Hepatocyte (in vitro differentiated cells): ENCODE data around the gene PRCC. TPM values are rescaled to one million over a fixed set of nuclear protein-coding genes. Genes with fewer than 3 reads are reported as not detected.

Experiments used
- DNase-seq: peaks from one replicate; pipeline ENCODE4 v3.0.0-alpha.2; 2016; ENCODE audit warnings: low spot score
- H2AFZ ChIP-seq: fragments of 200-600 bp; sonication (generic); 2 replicates; pipeline ENCODE4 v1.6.0; 2016; ENCODE audit warnings: antibody characterized with exemption, mild to moderate bottlenecking
- H3K27ac ChIP-seq: fragments of 200-600 bp; sonication (generic); 2 replicates; pipeline ENCODE4 v1.5.1; 2016; ENCODE audit warnings: mild to moderate bottlenecking
- H3K27me3 ChIP-seq: fragments of 200-600 bp; sonication (generic); 2 replicates; pipeline ENCODE4 v1.6.1; 2016
- H3K36me3 ChIP-seq: fragments of 200-600 bp; sonication (generic); replicated peaks from 2 replicates; pipeline ENCODE4 v1.5.1; 2016; ENCODE audit warnings: low read depth; ENCODE audit not compliant: insufficient read depth
- H3K4me1 ChIP-seq: fragments of 200-600 bp; sonication (generic); 2 replicates; pipeline ENCODE4 v1.5.1; 2016; ENCODE audit warnings: mild to moderate bottlenecking, moderate library complexity; ENCODE audit not compliant: insufficient read depth
- H3K4me2 ChIP-seq: fragments of 200-600 bp; sonication (generic); 2 replicates; pipeline ENCODE4 v1.6.0; 2016
- H3K4me3 ChIP-seq: fragments of 200-600 bp; sonication (generic); 2 replicates; pipeline ENCODE4 v1.5.1; 2016; ENCODE audit warnings: mild to moderate bottlenecking
- H3K79me2 ChIP-seq: fragments of 200-600 bp; sonication (generic); 2 replicates; pipeline ENCODE4 v1.6.0; 2017; ENCODE audit warnings: mild to moderate bottlenecking
- H3K9me2 ChIP-seq: fragments of 200-600 bp; sonication (generic); replicated peaks from 2 replicates; pipeline ENCODE4 v1.6.0; 2017; ENCODE audit warnings: mild to moderate bottlenecking; ENCODE audit not compliant: insufficient read depth
- H3K9me3 ChIP-seq: fragments of 200-600 bp; sonication (generic); 2 replicates; pipeline ENCODE4 v1.5.1; 2016; ENCODE audit warnings: low read depth, mild to moderate bottlenecking
- H4K20me1 ChIP-seq: fragments of 200-600 bp; sonication (generic); 2 replicates; pipeline ENCODE4 v1.6.0; 2016; ENCODE audit warnings: mild to moderate bottlenecking; ENCODE audit not compliant: insufficient read depth, poor library complexity, severe bottlenecking
- EZH2 ChIP-seq: fragments of 200-600 bp; sonication (generic); IDR thresholded peaks from 2 replicates; pipeline ENCODE4 v1.6.1; 2016; ENCODE audit warnings: antibody characterized with exemption, mild to moderate bottlenecking, borderline replicate concordance
- EZH2phosphoT487 ChIP-seq: fragments of 200-600 bp; sonication (generic); IDR thresholded peaks from one replicate; pipeline ENCODE4 v1.6.1; 2018; ENCODE audit warnings: antibody characterized with exemption, mild to moderate bottlenecking, low read depth, moderate library complexity; ENCODE audit not compliant: unreplicated experiment, severe bottlenecking
- WGBS: methylation state at CpG from one replicate; pipeline ENCODE4 v1.1.6; 2016; ENCODE audit warnings: low lambda C conversion rate; ENCODE audit errors: missing lambda C conversion rate; 5-methylcytosine and 5-hydroxymethylcytosine counted together
- polyA plus RNA-seq: library from polyadenylated mRNA; unstranded; fragments of >200 nt; fragmentation: Nextera tagmentation; extraction: Ambion mirVana; gene quantifications from 2 replicates; pipeline ENCODE4 v1.2.1, GENCODE V29; 2016
- total RNA-seq: library from RNA; depleted of rRNA; stranded (reverse); fragments of >200 nt; gene quantifications from 2 replicates; pipeline ENCODE4 v1.2.3, GENCODE V29; 2014
- TF ChIP-seq, protein P1 (sequence below): fragments of 200-600 bp; sonication (generic); IDR thresholded peaks from 2 replicates; pipeline ENCODE4 v1.5.1; 2016; ENCODE audit warnings: antibody characterized with exemption, mild to moderate bottlenecking; ENCODE audit not compliant: poor library complexity

PRCC gene
- total and polyA plus RNA-seq, 2 experiments from 2014 or later, result 35.9 to 108 TPM

DNA sequence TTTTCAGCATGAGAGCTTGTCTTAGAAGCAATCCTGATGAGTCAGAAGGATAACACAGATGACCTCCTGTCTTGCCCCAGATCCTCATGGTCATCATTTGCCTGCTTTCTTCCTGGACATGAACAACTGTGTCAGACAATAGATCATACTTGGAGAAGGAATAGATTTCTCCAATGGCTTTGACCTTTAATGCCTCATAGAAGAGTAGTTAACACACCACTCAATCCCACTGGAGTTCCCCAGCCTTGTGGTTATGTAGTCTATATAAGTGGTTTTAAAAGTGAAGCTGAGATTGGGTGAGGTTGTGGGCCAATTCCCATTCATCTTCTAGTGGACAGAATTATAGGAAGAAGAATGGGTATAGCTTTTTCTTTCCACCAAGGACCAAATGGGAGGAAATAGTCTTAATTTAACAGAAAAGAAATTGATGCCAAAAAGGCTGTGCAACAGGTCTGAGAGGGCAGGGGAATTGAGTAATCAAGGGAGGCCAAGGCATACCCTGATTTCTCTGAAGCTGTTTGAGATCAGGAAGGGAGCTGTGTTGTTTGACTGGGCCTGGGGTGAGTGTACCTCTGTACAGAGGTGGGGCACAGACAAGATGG is 14.4 kb downstream of the PRCC start:
- Histone ChIP-seq H3K27me3 (no peaks in the 10 kb centered on the region), H3K9me2 (no peaks in the 10 kb centered on the region), H3K4me3 (no peak overlapping the region), H3K9me3 (no peaks in the 10 kb centered on the region), H3K4me2 (no peak overlapping the region), H4K20me1 (peaks cover 75% of the 10 kb centered on the region), H3K4me1 (peaks cover 9% of the 10 kb centered on the region), H3K36me3 (peaks cover 3% of the 10 kb centered on the region), H3K79me2 (peaks cover 86% of the 10 kb centered on the region), H2AFZ (no peak overlapping the region), H3K27ac (peak overlapping the region; percentile 20)
- DNase-seq, result no peak
- no peak for TF ChIP-seq EZH2phosphoT487
- TF ChIP-seq EZH2, result no peak

DNA sequence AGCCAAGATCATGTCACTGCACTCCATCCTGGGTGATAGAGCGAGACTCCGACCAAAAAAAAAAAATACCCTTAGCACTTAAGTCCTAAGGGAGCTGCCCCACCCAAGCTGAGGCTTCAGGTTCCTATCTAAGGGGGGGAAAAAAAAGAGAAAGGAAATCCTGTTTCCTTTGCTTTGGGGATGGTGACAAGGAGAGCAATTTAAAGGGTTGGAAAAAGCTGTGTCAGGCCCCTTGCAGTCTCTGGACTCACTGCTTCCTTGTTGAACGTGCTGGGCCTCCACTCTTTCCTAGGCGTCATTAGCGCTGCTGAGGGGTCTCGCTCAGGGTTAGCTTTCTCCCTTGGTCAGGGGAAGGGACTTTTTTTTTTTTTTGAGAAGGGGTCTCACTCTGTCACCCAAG is 18.1 kb downstream of the PRCC start:
- peaks cover 77% of the 10 kb centered on the region for H3K79me2 ChIP-seq
- no peaks in the 10 kb centered on the region for H3K9me2 ChIP-seq
- DNase-seq, result no peak
- H3K4me3 ChIP-seq, result no peak overlapping the region
- H3K27ac ChIP-seq, result no peak overlapping the region
- WGBS, result 98% methylated on average over 6 of the region's 6 CpGs
- H4K20me1 ChIP-seq, result peaks cover 53% of the 10 kb centered on the region
- peaks cover 6% of the 10 kb centered on the region for H3K36me3 ChIP-seq
- H3K9me3 ChIP-seq, result no peaks in the 10 kb centered on the region
- no peak overlapping the region for H2AFZ ChIP-seq
- H3K4me1 ChIP-seq, result no peaks in the 10 kb centered on the region
- H3K4me2 ChIP-seq, result no peak overlapping the region
- TF ChIP-seq EZH2 (no peak), EZH2phosphoT487 (no peak)
- TF ChIP-seq, protein P1, sequence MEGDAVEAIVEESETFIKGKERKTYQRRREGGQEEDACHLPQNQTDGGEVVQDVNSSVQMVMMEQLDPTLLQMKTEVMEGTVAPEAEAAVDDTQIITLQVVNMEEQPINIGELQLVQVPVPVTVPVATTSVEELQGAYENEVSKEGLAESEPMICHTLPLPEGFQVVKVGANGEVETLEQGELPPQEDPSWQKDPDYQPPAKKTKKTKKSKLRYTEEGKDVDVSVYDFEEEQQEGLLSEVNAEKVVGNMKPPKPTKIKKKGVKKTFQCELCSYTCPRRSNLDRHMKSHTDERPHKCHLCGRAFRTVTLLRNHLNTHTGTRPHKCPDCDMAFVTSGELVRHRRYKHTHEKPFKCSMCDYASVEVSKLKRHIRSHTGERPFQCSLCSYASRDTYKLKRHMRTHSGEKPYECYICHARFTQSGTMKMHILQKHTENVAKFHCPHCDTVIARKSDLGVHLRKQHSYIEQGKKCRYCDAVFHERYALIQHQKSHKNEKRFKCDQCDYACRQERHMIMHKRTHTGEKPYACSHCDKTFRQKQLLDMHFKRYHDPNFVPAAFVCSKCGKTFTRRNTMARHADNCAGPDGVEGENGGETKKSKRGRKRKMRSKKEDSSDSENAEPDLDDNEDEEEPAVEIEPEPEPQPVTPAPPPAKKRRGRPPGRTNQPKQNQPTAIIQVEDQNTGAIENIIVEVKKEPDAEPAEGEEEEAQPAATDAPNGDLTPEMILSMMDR, result no peak
- no peaks in the 10 kb centered on the region for H3K27me3 ChIP-seq

DNA sequence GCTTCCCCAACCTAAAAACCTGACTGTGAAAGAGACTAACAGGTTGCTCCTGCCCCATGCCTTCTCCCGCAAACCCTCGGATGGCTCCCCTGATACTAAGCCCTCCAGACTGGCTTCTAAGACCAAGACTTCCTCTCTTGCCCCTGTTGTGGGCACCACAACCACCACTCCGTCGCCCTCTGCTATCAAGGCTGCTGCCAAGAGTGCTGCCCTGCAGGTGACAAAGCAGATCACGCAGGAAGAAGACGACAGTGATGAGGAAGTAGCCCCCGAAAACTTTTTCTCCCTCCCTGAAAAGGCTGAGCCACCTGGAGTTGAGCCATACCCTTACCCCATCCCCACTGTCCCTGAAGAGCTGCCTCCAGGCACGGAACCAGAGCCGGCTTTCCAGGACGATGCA is 19.3 kb downstream of the PRCC start:
- H3K79me2 ChIP-seq, result peaks cover 76% of the 10 kb centered on the region

DNA sequence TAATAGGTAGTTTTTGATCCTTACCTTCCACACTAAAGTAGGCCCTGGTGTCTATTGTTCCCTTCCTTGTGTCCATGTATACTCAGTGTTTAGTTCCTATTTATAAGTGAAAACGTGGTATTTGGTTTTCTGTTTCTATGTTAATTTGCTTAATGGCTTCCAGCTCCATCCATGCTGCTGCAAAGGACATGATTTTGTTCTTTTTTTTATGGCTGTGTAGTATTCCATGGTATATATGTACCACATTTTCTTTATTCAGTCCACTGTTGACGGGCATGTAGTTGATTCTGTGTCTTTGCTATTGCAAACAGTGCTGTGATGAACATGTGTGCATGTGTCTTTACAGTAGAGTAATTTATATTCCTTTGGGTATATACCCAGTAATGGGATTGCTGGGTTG is 20.8 kb downstream of the PRCC start:
- Histone ChIP-seq H3K4me1 (no peaks in the 10 kb centered on the region), H2AFZ (no peak overlapping the region), H3K36me3 (peaks cover 5% of the 10 kb centered on the region), H3K4me3 (no peak overlapping the region), H3K9me3 (no peaks in the 10 kb centered on the region), H3K4me2 (no peak overlapping the region), H3K9me2 (no peaks in the 10 kb centered on the region), H3K27me3 (no peaks in the 10 kb centered on the region), H3K79me2 (peaks cover 61% of the 10 kb centered on the region), H4K20me1 (peaks cover 40% of the 10 kb centered on the region), H3K27ac (no peak overlapping the region)
- TF ChIP-seq EZH2phosphoT487, result no peak
- no peak for TF ChIP-seq EZH2
- TF ChIP-seq, protein P1, result no peak
- 95% methylated on average over 2 of the region's 2 CpGs for WGBS
- no peak for DNase-seq

More for the DNA sequence above, 19.3 kb downstream of the PRCC start:
- no peak overlapping the region for H3K4me2 ChIP-seq
- H3K4me3 ChIP-seq, result no peak overlapping the region
- peaks cover 6% of the 10 kb centered on the region for H3K36me3 ChIP-seq
- H3K27me3 ChIP-seq, result no peaks in the 10 kb centered on the region
- no peak for DNase-seq
- WGBS, result 98% methylated on average over 10 of the region's 10 CpGs
- no peak overlapping the region for H3K27ac ChIP-seq
- H3K4me1 ChIP-seq, result no peaks in the 10 kb centered on the region
- peaks cover 50% of the 10 kb centered on the region for H4K20me1 ChIP-seq
- no peak overlapping the region for H2AFZ ChIP-seq
- no peaks in the 10 kb centered on the region for H3K9me2 ChIP-seq
- no peaks in the 10 kb centered on the region for H3K9me3 ChIP-seq
- no peak for TF ChIP-seq EZH2phosphoT487
- TF ChIP-seq, protein P1, result no peak
